K562 (cell line): ENCODE results near the gene CD300E. TPM values are rescaled to one million over a fixed set of nuclear protein-coding genes. Genes with fewer than 3 reads are reported as not detected.

Experiments used
- ATAC-seq: fragments of 200-7000 bp; cut with Tn5 transposase; 3 replicates; pipeline ENCODE4 v1.9.1; 2020; ENCODE audit warnings: moderate library complexity
- BruUV-seq: library from RNA; stranded (reverse); fragments of 400-500 nt; replicated peaks from 2 replicates; lab custom pipeline; 2021; lab: Mats Ljungman, UMichigan
- CTCF ChIA-PET: fragments of 300-600 bp; formaldehyde crosslinking; extraction: SDS; loops from one replicate; lab custom pipeline; 2021; ENCODE audit warnings: low intra/inter-chr PET ratio; lab: Yijun Ruan, JAX
- POLR2A ChIA-PET: fragments of 300-600, 350-650 bp; sonication (Branson Sonifier 250); formaldehyde crosslinking; extraction: SDS; loops from one replicate; lab custom pipeline; 2021; ENCODE audit warnings: antibody characterized with exemption, inconsistent platforms; lab: Yijun Ruan, JAX
- DNase-seq, 4 experiments: peaks; one replicate each; pipeline versions ENCODE4 v3.0.0 to v3.0.0-alpha.2; 2011 to 2018; ENCODE audit warnings: low spot score in 3 of 4, mixed read lengths in 3 of 4; ENCODE audit errors: extremely low read depth in 1 of 4
- FAIRE-seq: peaks from 2 replicates; lab custom pipeline; 2011; peaks lifted over from hg19 to GRCh38; lab: Jason Lieb, UNC
- H2AFZ ChIP-seq: 2 replicates; pipeline ENCODE4 v1.6.0; 2011; ENCODE audit warnings: low read depth, low read length, control low read depth, inconsistent platforms
- H3K27ac ChIP-seq: fragments of 200-600 bp; 3 replicates; pipeline ENCODE4 v1.8.0; 2011; ENCODE audit warnings: low read depth, mild to moderate bottlenecking, control low read depth, inconsistent platforms, low read length, moderate library complexity, mixed read lengths; ENCODE audit errors: extremely low read depth
- H3K27me3 ChIP-seq, 2 experiments: fragments of 300-600 bp in 1 of 2; 2 replicates in 1 of 2; 3 replicates in 1 of 2; pipeline versions ENCODE4 v1.6.0 to v1.8.0; 2011; ENCODE audit warnings: inconsistent platforms in 2 of 2, low read length in 2 of 2, mild to moderate bottlenecking in 1 of 2, mixed read lengths in 1 of 2, moderate library complexity in 1 of 2; ENCODE audit not compliant: control insufficient read depth in 2 of 2, insufficient read depth in 2 of 2
- H3K36me3 ChIP-seq: fragments of 300-600 bp; 3 replicates; pipeline ENCODE4 v1.8.0; 2011; ENCODE audit warnings: mild to moderate bottlenecking, low read length, inconsistent platforms; ENCODE audit not compliant: control insufficient read depth, insufficient read depth
- H3K4me1 ChIP-seq, 2 experiments: fragments of 200-600 bp in 1 of 2; replicated peaks in 1 of 2; 2 replicates in 1 of 2; 3 replicates in 1 of 2; pipeline versions ENCODE4 v1.5.1 to v1.8.0; 2011; ENCODE audit warnings: inconsistent platforms in 2 of 2, low read length in 2 of 2, mild to moderate bottlenecking in 1 of 2, mixed read lengths in 1 of 2, moderate library complexity in 1 of 2; ENCODE audit not compliant: control insufficient read depth in 2 of 2, insufficient read depth in 2 of 2
- H3K4me2 ChIP-seq: 2 replicates; pipeline ENCODE4 v1.6.1; 2011; ENCODE audit warnings: low read length, control low read depth, inconsistent platforms, mixed read lengths; ENCODE audit not compliant: insufficient read depth
- H3K4me3 ChIP-seq: fragments of 200-600 bp; sonication (generic), shearing (Covaris generic); 2 replicates; pipeline ENCODE4 v1.5.1; 2016; ENCODE audit warnings: control low read depth, inconsistent platforms
- H3K79me2 ChIP-seq: fragments of 200-600 bp; 3 replicates; pipeline ENCODE4 v1.8.0; 2011; ENCODE audit warnings: low read length, inconsistent platforms; ENCODE audit not compliant: control insufficient read depth, insufficient read depth
- H3K9ac ChIP-seq, 2 experiments: 2 replicates each; pipeline versions ENCODE4 v1.6.0 to v1.6.1; 2011; ENCODE audit warnings: low read depth in 2 of 2, low read length in 2 of 2, control low read depth in 1 of 2, inconsistent platforms in 1 of 2, mild to moderate bottlenecking in 1 of 2, mixed read lengths in 1 of 2; ENCODE audit not compliant: insufficient read depth in 1 of 2
- H3K9me1 ChIP-seq: one replicate; pipeline ENCODE4 v1.6.0; 2011; ENCODE audit warnings: inconsistent platforms, mild to moderate bottlenecking, low read length, moderate library complexity; ENCODE audit not compliant: control insufficient read depth, insufficient read depth
- H3K9me3 ChIP-seq: replicated peaks from 2 replicates; pipeline ENCODE4 v1.5.1; 2011; ENCODE audit warnings: low read depth, low read length, inconsistent platforms; ENCODE audit not compliant: control insufficient read depth, insufficient read depth
- H4K20me1 ChIP-seq: replicated peaks from 2 replicates; pipeline ENCODE4 v1.6.1; 2011; ENCODE audit warnings: low read length, inconsistent platforms, mixed read lengths; ENCODE audit not compliant: control insufficient read depth, insufficient read depth
- BRF1 ChIP-seq: IDR thresholded peaks from 3 replicates; pipeline ENCODE4 v1.6.1; 2011; ENCODE audit warnings: borderline replicate concordance, mild to moderate bottlenecking; ENCODE audit not compliant: insufficient read length; ENCODE audit errors: extremely low read depth
- CBX5 ChIP-seq: IDR thresholded peaks from 2 replicates; pipeline ENCODE4 v1.6.1; 2014; ENCODE audit warnings: low read depth, borderline replicate concordance
- HNRNPLL ChIP-seq: fragments of 200-400 bp; formaldehyde crosslinking; IDR thresholded peaks from 2 replicates; pipeline ENCODE4 v1.6.1; 2017; ENCODE audit warnings: low read length, low read depth, mild to moderate bottlenecking; ENCODE audit not compliant: poor library complexity, severe bottlenecking
- MAX ChIP-seq: sonication (generic); formaldehyde crosslinking; IDR thresholded peaks from 2 replicates; pipeline ENCODE4 v1.9.0; 2022; ENCODE audit warnings: mild to moderate bottlenecking, missing genetic modification reagents
- MCM7 ChIP-seq, 2 experiments: fragments of 450-650 bp; IDR thresholded peaks; 2 replicates each; pipeline ENCODE4 v1.6.1; 2016 to 2018
- NCOA6 ChIP-seq: fragments of 450-650 bp; IDR thresholded peaks from 2 replicates; pipeline ENCODE4 v1.6.1; 2017; ENCODE audit warnings: mild to moderate bottlenecking
- NFIX ChIP-seq: fragments of 250-450 bp; sonication (Bioruptor Pico); IDR thresholded peaks from 2 replicates; pipeline ENCODE4 v1.4.0; 2020; ENCODE audit warnings: low read depth, mild to moderate bottlenecking, moderate library complexity
- NONO ChIP-seq, 2 experiments: fragments of 200-400 bp in 1 of 2; fragments of 450-650 bp in 1 of 2; formaldehyde crosslinking in 1 of 2; IDR thresholded peaks; 2 replicates each; pipeline ENCODE4 v1.6.1; 2017; ENCODE audit warnings: low read depth in 2 of 2, mild to moderate bottlenecking in 2 of 2, moderate library complexity in 2 of 2, low read length in 1 of 2
- NR2C2 ChIP-seq, 2 experiments: fragments of 200-800 bp in 1 of 2; sonication (Bioruptor generic) in 1 of 2; sonication (generic) in 1 of 2; formaldehyde crosslinking in 1 of 2; IDR thresholded peaks; 2 replicates each; pipeline versions ENCODE4 v1.6.1 to v1.8.0; 2016 to 2022; ENCODE audit warnings: mild to moderate bottlenecking in 1 of 2, missing compliant biosample characterization in 1 of 2, missing genetic modification characterization in 1 of 2, missing genetic modification reagents in 1 of 2
- OTX1 ChIP-seq: fragments of 450-650 bp; formaldehyde crosslinking; IDR thresholded peaks from 2 replicates; pipeline ENCODE4 v1.4.0; 2022; ENCODE audit warnings: mild to moderate bottlenecking
- PHF8 ChIP-seq: fragments of 200-600 bp; sonication (generic); IDR thresholded peaks from 2 replicates; pipeline ENCODE4 v1.6.1; 2012; ENCODE audit warnings: mixed run types, mild to moderate bottlenecking, inconsistent platforms, low read length, moderate library complexity, borderline replicate concordance
- SIN3B ChIP-seq: fragments of 450-650 bp; IDR thresholded peaks from 2 replicates; pipeline ENCODE4 v1.6.1; 2017; ENCODE audit warnings: low read depth, mild to moderate bottlenecking, moderate library complexity
- SNRNP70 ChIP-seq: fragments of 200-400 bp; formaldehyde crosslinking; optimal IDR thresholded peaks from 2 replicates; pipeline ENCODE3; 2017; ENCODE audit warnings: low read depth, low read length
- SREBF2 ChIP-seq: sonication (generic); formaldehyde crosslinking; IDR thresholded peaks from 2 replicates; pipeline ENCODE4 v1.4.0; 2020; ENCODE audit warnings: mild to moderate bottlenecking, missing genetic modification reagents
- TOE1 ChIP-seq, 2 experiments: fragments of 450-650 bp in 1 of 2; sonication (generic) in 1 of 2; formaldehyde crosslinking in 1 of 2; IDR thresholded peaks; 2 replicates each; pipeline versions ENCODE4 v1.7.1 to v1.8.0; 2016 to 2022; ENCODE audit warnings: borderline replicate concordance in 2 of 2, mild to moderate bottlenecking in 2 of 2, antibody characterized with exemption in 1 of 2, inconsistent platforms in 1 of 2, low read depth in 1 of 2, missing genetic modification reagents in 1 of 2, moderate library complexity in 1 of 2
- U2AF1 ChIP-seq: fragments of 200-400 bp; formaldehyde crosslinking; optimal IDR thresholded peaks from 2 replicates; pipeline ENCODE3; 2017; ENCODE audit warnings: mild to moderate bottlenecking, low read depth, low read length, moderate library complexity
- U2AF2 ChIP-seq: fragments of 200-400 bp; formaldehyde crosslinking; optimal IDR thresholded peaks from 2 replicates; pipeline ENCODE3; 2017; ENCODE audit warnings: low read depth, mild to moderate bottlenecking, low read length
- ZBED1 ChIP-seq: IDR thresholded peaks from 2 replicates; pipeline ENCODE4 v1.6.1; 2014
- WGBS: fragments of 100-300 bp; shearing (Covaris generic); methylation state at CpG from one replicate; pipeline ENCODE4 v1.1.6; 2016; ENCODE audit warnings: low coverage, mixed read lengths; ENCODE audit not compliant: insufficient coverage; ENCODE audit errors: missing lambda C conversion rate; 5-methylcytosine and 5-hydroxymethylcytosine counted together
- in situ Hi-C: fragments of 300-500 bp; cut with MboI; formaldehyde crosslinking; loops from 4 replicates; pipeline ENCODE4 v1.15.0; 2018; ENCODE audit warnings: inconsistent platforms, mixed read lengths
- intact Hi-C: fragments of 100-400 bp; cut with micrococcal nuclease; formaldehyde crosslinking; loops from 2 replicates; pipeline ENCODE4 v1.14.2; 2022
- polyA plus RNA-seq, 8 experiments: library from polyadenylated mRNA; depleted of rRNA in 4 of 8; stranded (reverse) in 5 of 8; unstranded in 3 of 8; fragments of >200 nt; fragmentation: Nextera tagmentation in 2 of 8; fragmentation: Illumina TruSeq in 1 of 8; extraction: Ambion mirVana in 2 of 8; extraction: Trizol in 1 of 8; gene quantifications; 2 replicates each; pipeline versions ENCODE4 v1.2.1 to v1.2.3, GENCODE V29; 2011 to 2014; ENCODE audit warnings: inconsistent platforms in 1 of 8, missing spikeins in 1 of 8
- total RNA-seq, 7 experiments: library from RNA; depleted of rRNA in 6 of 7; stranded (reverse); fragments of >200 nt in 6 of 7; fragmentation: Illumina TruSeq in 2 of 7; extraction: Trizol in 2 of 7; gene quantifications; 2 replicates each; pipeline versions ENCODE4 v1.2.1 to v1.2.3, GENCODE V29; 2011 to 2021; ENCODE audit warnings: low replicate concordance in 1 of 7

The CD300E gene
- total and polyA plus RNA-seq, 9 of the 15 experiments (the other 6 are each of a cell fraction or from before 2014, with no cell fraction given) = not detected

GRCh38 chr17:74568106-74568873 is 55.2 kb downstream of the CD300E start:
- intact Hi-C loops = no loop called here
- CTCF ChIA-PET = no interaction called here

GRCh38 chr17:74567397-74567796 is 56.1 kb downstream of the CD300E start, which contains the start of gene CD300H:
CD300H (minus strand) TSS chr17:74567509.
- no peak within 1 kb of the TSS for H3K4me2 ChIP-seq
- TF ChIP-seq CBX5 = no peak
- TF ChIP-seq SNRNP70 = no peak
- TF ChIP-seq NFIX (CRISPR knock-in tag) = no peak
- no peak for TF ChIP-seq PHF8
- no peak for TF ChIP-seq SREBF2 (CRISPR knock-in tag)
- TF ChIP-seq MCM7 (IDR thresholded peaks at IDR 0.05) = no peak
- no peak for TF ChIP-seq HNRNPLL
- TF ChIP-seq MAX (CRISPR knock-in tag) = no peak
- TF ChIP-seq NR2C2 (CRISPR knock-in tag; IDR thresholded peaks at IDR 0.05) = no peak
- no peak for TF ChIP-seq NR2C2 (tag; IDR thresholded peaks at IDR 0.05)
- no peak for TF ChIP-seq NONO (IDR thresholded peaks at IDR 0.05; ENCODE audit: low read depth in 2 of 2, low read length in 1 of 2)
- TF ChIP-seq ZBED1 = no peak
- TF ChIP-seq U2AF1 = no peak
- no peak for TF ChIP-seq BRF1
- no peak for TF ChIP-seq SIN3B

More at GRCh38 chr17:74568106-74568873, 55.2 kb downstream of the CD300E start:
- TF ChIP-seq NCOA6 = no peak
- TF ChIP-seq TOE1 (IDR thresholded peaks at IDR 0.05; ENCODE audit: borderline replicate concordance) = no peak
- TF ChIP-seq TOE1 (CRISPR knock-in tag; IDR thresholded peaks at IDR 0.05; ENCODE audit: borderline replicate concordance, low read depth) = no peak
- 0 out of 2 replicates have a peak, but pooled peaks have one; percentile 52 for TF ChIP-seq OTX1 (CRISPR knock-in tag)
- no peak for TF ChIP-seq U2AF2
- POLR2A ChIA-PET = no interaction called here
- in situ Hi-C loops = no loop called here
- no peaks in the 10 kb centered on the region for H3K79me2 ChIP-seq
- no peak overlapping the region for H3K4me3 ChIP-seq
- H4K20me1 ChIP-seq = peaks cover 4% of the 10 kb centered on the region
- BruUV-seq = no TSS peak
- no peaks in the 10 kb centered on the region for H3K9me1 ChIP-seq
- peaks cover 0 to 41% of the 10 kb centered on the region in 2 experiments; a peak in 4 of 5 replicates for H3K27me3 ChIP-seq
- 1% methylated on average over 4 of the region's 4 CpGs for WGBS
- H2AFZ ChIP-seq = no peak overlapping the region
- H3K4me2 ChIP-seq = no peak overlapping the region
- H3K9me3 ChIP-seq = no peaks in the 10 kb centered on the region
- ATAC-seq (no peak), FAIRE-seq (peak; percentile 67), DNase-seq (no peak)
- H3K4me1 ChIP-seq = no peaks in the 10 kb centered on the region
- no peaks in the 10 kb centered on the region for H3K36me3 ChIP-seq
- no peak overlapping the region; the same call in 2 of the 3 replicates for H3K27ac ChIP-seq
- no peak overlapping the region for H3K9ac ChIP-seq

More at GRCh38 chr17:74567397-74567796, 56.1 kb downstream of the CD300E start, which contains the start of gene CD300H:
- FAIRE-seq = no peak
- peaks cover 0 to 44% of the 10 kb centered on the region in 2 experiments; a peak in 4 of 5 replicates for H3K27me3 ChIP-seq
- no peak for DNase-seq
- no peaks in the 10 kb centered on the region for H3K4me1 ChIP-seq
- no peaks in the 10 kb centered on the region for H3K36me3 ChIP-seq
- no peaks in the 10 kb centered on the region for H3K79me2 ChIP-seq
- no peak within 1 kb of the TSS for H3K27ac ChIP-seq
- no peak within 1 kb of the TSS for H3K4me3 ChIP-seq
- H3K9me1 ChIP-seq = no peaks in the 10 kb centered on the region
- no TSS peak for BruUV-seq
- intact Hi-C loops = no loop called here
- in situ Hi-C loops = no loop called here
- no peak for ATAC-seq
- 0% methylated on average over 2 of the region's 2 CpGs for WGBS
- no peaks in the 10 kb centered on the region for H3K9me3 ChIP-seq
- no peak within 1 kb of the TSS for H2AFZ ChIP-seq
- H3K9ac ChIP-seq = no peak within 1 kb of the TSS
- ChIA-PET POLR2A (no interaction called here), CTCF (no interaction called here)
- peaks cover 4% of the 10 kb centered on the region for H4K20me1 ChIP-seq
